BLaER1 (cell line): ENCODE measurements around the gene COL6A1.
"Not testable (repeated sequence)": the region's sequence is repeated elsewhere in the genome, so short reads cannot be mapped to it uniquely, and the experiment has no call there.

Experiments used
- H3K27ac ChIP-seq: shearing (Covaris generic); formaldehyde crosslinking; 2 replicates; pipeline ENCODE4 v1.8.1; 2022
- H3K27me3 ChIP-seq: shearing (Covaris generic); formaldehyde crosslinking; 2 replicates; pipeline ENCODE4 v1.8.1; 2022
- H3K36me3 ChIP-seq: shearing (Covaris generic); formaldehyde crosslinking; 2 replicates; pipeline ENCODE4 v1.8.1; 2022
- H3K4me1 ChIP-seq: shearing (Covaris generic); formaldehyde crosslinking; 2 replicates; pipeline ENCODE4 v1.8.1; 2022
- H3K4me2 ChIP-seq: shearing (Covaris generic); formaldehyde crosslinking; 2 replicates; pipeline ENCODE4 v1.8.1; 2022
- H3K4me3 ChIP-seq: shearing (Covaris generic); formaldehyde crosslinking; 2 replicates; pipeline ENCODE4 v1.8.1; 2022
- H3K9ac ChIP-seq: shearing (Covaris generic); formaldehyde crosslinking; 2 replicates; pipeline ENCODE4 v1.8.1; 2022
- H3K9me3 ChIP-seq: shearing (Covaris generic); formaldehyde crosslinking; 2 replicates; pipeline ENCODE4 v1.8.1; 2022
- H4K20me1 ChIP-seq: shearing (Covaris generic); formaldehyde crosslinking; 2 replicates; pipeline ENCODE4 v1.8.1; 2022
- Cebpa-rat ChIP-seq: shearing (Covaris generic); IDR thresholded peaks from 2 replicates; pipeline ENCODE4 v1.8.1; 2022

COL6A1 gene

GRCh38 chr21:45952974-45953373 is 28.6 kb upstream of the COL6A1 start:
- H3K4me3 ChIP-seq = no peak overlapping the region
- peaks cover 48% of the 10 kb centered on the region for H3K4me1 ChIP-seq
- H4K20me1 ChIP-seq = no peaks in the 10 kb centered on the region
- TF ChIP-seq Cebpa-rat = no peak
- no peaks in the 10 kb centered on the region for H3K27me3 ChIP-seq
- no peaks in the 10 kb centered on the region for H3K36me3 ChIP-seq
- H3K27ac ChIP-seq = no peak overlapping the region
- H3K4me2 ChIP-seq = no peak overlapping the region
- H3K9ac ChIP-seq = no peak overlapping the region
- H3K9me3 ChIP-seq = peaks cover 2% of the 10 kb centered on the region; the same call in 1 of the 2 replicates

GRCh38 chr21:45954261-45954660 is 27.3 kb upstream of the COL6A1 start:
- H4K20me1 ChIP-seq = no peaks in the 10 kb centered on the region
- no peak for TF ChIP-seq Cebpa-rat
- H3K4me1 ChIP-seq = peaks cover 48% of the 10 kb centered on the region
- H3K27ac ChIP-seq = no peak overlapping the region
- no peak overlapping the region for H3K4me2 ChIP-seq
- H3K27me3 ChIP-seq = no peaks in the 10 kb centered on the region
- H3K4me3 ChIP-seq = no peak overlapping the region
- no peak overlapping the region for H3K9ac ChIP-seq
- no peaks in the 10 kb centered on the region for H3K36me3 ChIP-seq
- no peaks in the 10 kb centered on the region for H3K9me3 ChIP-seq

GRCh38 chr21:45954921-45955320 is 26.6 kb upstream of the COL6A1 start:
- no peak overlapping the region for H3K4me2 ChIP-seq
- H3K4me3 ChIP-seq = no peak overlapping the region
- H3K36me3 ChIP-seq = no peaks in the 10 kb centered on the region
- H4K20me1 ChIP-seq = no peaks in the 10 kb centered on the region
- H3K27me3 ChIP-seq = no peaks in the 10 kb centered on the region
- peaks cover 48% of the 10 kb centered on the region for H3K4me1 ChIP-seq
- H3K27ac ChIP-seq = no peak overlapping the region
- TF ChIP-seq Cebpa-rat = no peak
- H3K9ac ChIP-seq = no peak overlapping the region
- H3K9me3 ChIP-seq = peaks cover 4% of the 10 kb centered on the region

GRCh38 chr21:45957551-45957950 is 24.0 kb upstream of the COL6A1 start:
- no peaks in the 10 kb centered on the region for H4K20me1 ChIP-seq
- no peak overlapping the region for H3K27ac ChIP-seq
- no peak overlapping the region for H3K4me3 ChIP-seq
- no peak for TF ChIP-seq Cebpa-rat
- H3K27me3 ChIP-seq = no peaks in the 10 kb centered on the region
- no peak overlapping the region for H3K4me2 ChIP-seq
- H3K9me3 ChIP-seq = peaks cover 30% of the 10 kb centered on the region
- peaks cover 41% of the 10 kb centered on the region for H3K4me1 ChIP-seq
- no peak overlapping the region for H3K9ac ChIP-seq
- H3K36me3 ChIP-seq = peaks cover 6% of the 10 kb centered on the region; the same call in 1 of the 2 replicates

GRCh38 chr21:45957981-45958600 is 23.5 kb upstream of the COL6A1 start:
- no peak for TF ChIP-seq Cebpa-rat
- Histone ChIP-seq H3K9me3 (peaks cover 31% of the 10 kb centered on the region), H4K20me1 (no peaks in the 10 kb centered on the region), H3K4me3 (no peak overlapping the region), H3K4me2 (no peak overlapping the region), H3K27me3 (no peaks in the 10 kb centered on the region), H3K9ac (no peak overlapping the region), H3K4me1 (peaks cover 46% of the 10 kb centered on the region), H3K27ac (no peak overlapping the region), H3K36me3 (peaks cover 6% of the 10 kb centered on the region; the same call in 1 of the 2 replicates)

GRCh38 chr21:45959182-45959581 is 22.4 kb upstream of the COL6A1 start:
- Histone ChIP-seq H4K20me1 (no peaks in the 10 kb centered on the region), H3K4me3 (no peak overlapping the region), H3K27ac (no peak overlapping the region), H3K4me2 (peak overlapping the region; percentile 41), H3K9ac (no peak overlapping the region), H3K9me3 (peaks cover 33% of the 10 kb centered on the region), H3K27me3 (no peaks in the 10 kb centered on the region), H3K4me1 (peaks cover 50% of the 10 kb centered on the region), H3K36me3 (peaks cover 6% of the 10 kb centered on the region; the same call in 1 of the 2 replicates)
- TF ChIP-seq Cebpa-rat = no peak

- peak overlapping the region; percentile 41 for H3K4me2 ChIP-seq
- no peaks in the 10 kb centered on the region for H3K27me3 ChIP-seq
- H4K20me1 ChIP-seq = no peaks in the 10 kb centered on the region
- H3K4me3 ChIP-seq = no peak overlapping the region
- H3K9ac ChIP-seq = no peak overlapping the region
- peaks cover 7% of the 10 kb centered on the region; the same call in 1 of the 2 replicates for H3K36me3 ChIP-seq
- H3K9me3 ChIP-seq = peaks cover 40% of the 10 kb centered on the region
- H3K27ac ChIP-seq = no peak overlapping the region
- peaks cover 54% of the 10 kb centered on the region for H3K4me1 ChIP-seq
- TF ChIP-seq Cebpa-rat = no peak
These were observed 21.7 kb upstream of the COL6A1 start for GRCh38 chr21:45959779-45960390.

GRCh38 chr21:45961408-45961807 is 20.2 kb upstream of the COL6A1 start:
- Histone ChIP-seq H3K4me3 (0 out of 2 replicates have a peak overlapping the region, but pooled peaks have one; percentile 25), H3K9me3 (peaks cover 51% of the 10 kb centered on the region), H3K4me1 (peaks cover 56% of the 10 kb centered on the region), H3K36me3 (peaks cover 14% of the 10 kb centered on the region; the same call in 1 of the 2 replicates)
- not testable (repeated sequence) for H3K27ac ChIP-seq, H4K20me1 ChIP-seq, H3K27me3 ChIP-seq, H3K4me2 ChIP-seq, H3K9ac ChIP-seq

- Histone ChIP-seq H4K20me1 (no peaks in the 10 kb centered on the region), H3K27me3 (no peaks in the 10 kb centered on the region), H3K4me3 (peak overlapping the region; percentile 36; the same call in 1 of the 2 replicates), H3K9me3 (peaks cover 51% of the 10 kb centered on the region), H3K27ac (peak overlapping the region; percentile 77), H3K36me3 (peaks cover 14% of the 10 kb centered on the region; the same call in 1 of the 2 replicates), H3K4me2 (peak overlapping the region; percentile 80), H3K9ac (no peak overlapping the region), H3K4me1 (peaks cover 65% of the 10 kb centered on the region)
- no peak for TF ChIP-seq Cebpa-rat
These were observed 18.9 kb upstream of the COL6A1 start for GRCh38 chr21:45962531-45963231.

GRCh38 chr21:45963232-45963570 is 18.4 kb upstream of the COL6A1 start:
- Histone ChIP-seq H3K27me3 (no peaks in the 10 kb centered on the region), H3K4me3 (peak overlapping the region; percentile 36; the same call in 1 of the 2 replicates), H3K4me1 (peaks cover 61% of the 10 kb centered on the region), H3K27ac (peak overlapping the region; percentile 77), H3K9me3 (peaks cover 51% of the 10 kb centered on the region), H4K20me1 (no peaks in the 10 kb centered on the region), H3K9ac (peak overlapping the region; percentile 36; the same call in 1 of the 2 replicates), H3K36me3 (peaks cover 14% of the 10 kb centered on the region; the same call in 1 of the 2 replicates), H3K4me2 (peak overlapping the region; percentile 80)
- no peak for TF ChIP-seq Cebpa-rat
